Naive B cell (primary cell): ENCODE results near the gene EBLN1. TPM values are rescaled to one million over a fixed set of nuclear protein-coding genes. Genes with fewer than 3 reads are reported as not detected.

Experiments
- polyA plus RNA-seq, 6 donors: library from polyadenylated mRNA; unstranded; fragments of 300-500 nt; fragmentation: Illumina TruSeq; gene quantifications; one replicate each; pipeline ENCODE4 v1.2.3, GENCODE V29; 2021; ENCODE audit warnings: low read depth in 6 of 6

EBLN1 gene
- polyA plus RNA-seq, 6 donors from 2014 or later, result not detected

Other genes starting within 250 kb of the EBLN1 start
- gene DNAJC1, start 214.3 kb downstream of the EBLN1 start, polyA plus RNA-seq, result 10 to 100 TPM in 4 of 6 donors, 1 to 10 TPM in 2; 9.1 to 19.5 (median 14.5) TPM
- gene COMMD3, start 98.4 kb upstream of the EBLN1 start, polyA plus RNA-seq, result 100 to 1,000 TPM in 5 of 6 donors, 10 to 100 TPM in 1; 86.5 to 140 (median 110) TPM
- 10 to 100 TPM; 28.3 to 45.7 (median 33.3) TPM for gene BMI1, start 103.1 kb upstream of the EBLN1 start, polyA plus RNA-seq
- gene SPAG6, start 127.5 kb upstream of the EBLN1 start, polyA plus RNA-seq, result not detected